Activated T-helper 2 cell treated with anti-CD3 and anti-CD28 coated beads, Interferon-gamma antibody, Interleukin-2, Interleukin-4, amounts not matched to agents 10 μg/mL and 5 μg/mL and 100 μg/mL, durations not matched to agents 14 hours and 24 hours and 36 hours (primary cell): ENCODE measurements around the gene ZNF423. TPM values are rescaled to one million over a fixed set of nuclear protein-coding genes. Genes with fewer than 3 reads are reported as not detected.

Source experiments
- DNase-seq: peaks from one replicate; pipeline ENCODE4 v3.0.0; 2021; ENCODE audit warnings: low spot score
- H3K27ac Mint-ChIP-seq: one replicate; pipeline ENCODE4 v1.8.0; 2021; ENCODE audit warnings: mixed read lengths
- H3K27me3 Mint-ChIP-seq: one replicate; pipeline ENCODE4 v1.8.0; 2021; ENCODE audit warnings: low read depth, mixed read lengths
- H3K36me3 Mint-ChIP-seq: one replicate; pipeline ENCODE4 v1.8.0; 2021; ENCODE audit warnings: low read depth, mixed read lengths
- H3K4me1 Mint-ChIP-seq: one replicate; pipeline ENCODE4 v1.8.0; 2021; ENCODE audit warnings: low read depth, mixed read lengths
- H3K4me3 Mint-ChIP-seq: one replicate; pipeline ENCODE4 v1.8.0; 2021; ENCODE audit warnings: low read depth, mild to moderate bottlenecking, moderate library complexity, mixed read lengths
- H3K9me3 Mint-ChIP-seq: one replicate; pipeline ENCODE4 v1.8.0; 2021; ENCODE audit warnings: mixed read lengths
- intact Hi-C: fragments of 100-400 bp; cut with micrococcal nuclease; formaldehyde crosslinking; loops from one replicate; pipeline ENCODE4 v1.15.1; 2023
- total RNA-seq: library from RNA; stranded (reverse); gene quantifications from 2 replicates; pipeline ENCODE4 v1.2.3, GENCODE V29; 2022

Gene ZNF423
- total RNA-seq, 1 donor from 2014 or later: not detected

GRCh38 chr16:49799172-49799571 is 56.7 kb downstream of the ZNF423 start:
- H3K9me3 Mint-ChIP-seq: no peaks in the 10 kb centered on the region
- H3K36me3 Mint-ChIP-seq: no peaks in the 10 kb centered on the region
- no peak overlapping the region for H3K27ac Mint-ChIP-seq
- H3K4me3 Mint-ChIP-seq: no peak overlapping the region
- H3K27me3 Mint-ChIP-seq: no peaks in the 10 kb centered on the region
- H3K4me1 Mint-ChIP-seq: no peaks in the 10 kb centered on the region
- no peak for DNase-seq
- intact Hi-C loops: no loop called here

GRCh38 chr16:49795513-49795912 is 60.4 kb downstream of the ZNF423 start:
- H3K27me3 Mint-ChIP-seq: no peaks in the 10 kb centered on the region
- no peaks in the 10 kb centered on the region for H3K36me3 Mint-ChIP-seq
- no peaks in the 10 kb centered on the region for H3K9me3 Mint-ChIP-seq
- H3K4me1 Mint-ChIP-seq: no peaks in the 10 kb centered on the region
- H3K4me3 Mint-ChIP-seq: no peak overlapping the region
- no peak for DNase-seq
- intact Hi-C loops: no loop called here
- no peak overlapping the region for H3K27ac Mint-ChIP-seq

GRCh38 chr16:49793244-49793643 is 62.7 kb downstream of the ZNF423 start:
- no peak overlapping the region for H3K27ac Mint-ChIP-seq
- H3K4me1 Mint-ChIP-seq: no peaks in the 10 kb centered on the region
- H3K9me3 Mint-ChIP-seq: no peaks in the 10 kb centered on the region
- no peaks in the 10 kb centered on the region for H3K36me3 Mint-ChIP-seq
- no peaks in the 10 kb centered on the region for H3K27me3 Mint-ChIP-seq
- intact Hi-C loops: no loop called here
- no peak overlapping the region for H3K4me3 Mint-ChIP-seq
- DNase-seq: no peak

GRCh38 chr16:49789616-49790015 is 66.3 kb downstream of the ZNF423 start:
- DNase-seq: no peak
- H3K9me3 Mint-ChIP-seq: no peaks in the 10 kb centered on the region
- no peak overlapping the region for H3K4me3 Mint-ChIP-seq
- H3K36me3 Mint-ChIP-seq: no peaks in the 10 kb centered on the region
- intact Hi-C loops: no loop called here
- no peaks in the 10 kb centered on the region for H3K27me3 Mint-ChIP-seq
- H3K4me1 Mint-ChIP-seq: no peaks in the 10 kb centered on the region
- H3K27ac Mint-ChIP-seq: no peak overlapping the region

GRCh38 chr16:49788986-49789385 is 66.9 kb downstream of the ZNF423 start:
- no peak overlapping the region for H3K4me3 Mint-ChIP-seq
- intact Hi-C loops: no loop called here
- no peak overlapping the region for H3K27ac Mint-ChIP-seq
- H3K36me3 Mint-ChIP-seq: no peaks in the 10 kb centered on the region
- H3K27me3 Mint-ChIP-seq: no peaks in the 10 kb centered on the region
- no peaks in the 10 kb centered on the region for H3K4me1 Mint-ChIP-seq
- H3K9me3 Mint-ChIP-seq: no peaks in the 10 kb centered on the region
- DNase-seq: no peak

GRCh38 chr16:49788572-49788971 is 67.3 kb downstream of the ZNF423 start:
- Mint-ChIP-seq H3K27me3 (no peaks in the 10 kb centered on the region), H3K27ac (no peak overlapping the region), H3K4me1 (no peaks in the 10 kb centered on the region), H3K9me3 (no peaks in the 10 kb centered on the region), H3K4me3 (no peak overlapping the region), H3K36me3 (no peaks in the 10 kb centered on the region)
- no peak for DNase-seq
- intact Hi-C loops: no loop called here

- Mint-ChIP-seq H3K27me3 (no peaks in the 10 kb centered on the region), H3K4me3 (no peak overlapping the region), H3K9me3 (no peaks in the 10 kb centered on the region), H3K4me1 (no peaks in the 10 kb centered on the region), H3K27ac (no peak overlapping the region), H3K36me3 (no peaks in the 10 kb centered on the region)
- DNase-seq: no peak
- intact Hi-C loops: no loop called here
Measured at GRCh38 chr16:49786926-49787557, 68.9 kb downstream of the ZNF423 start.

GRCh38 chr16:49785970-49786369 is 69.9 kb downstream of the ZNF423 start:
- no peak for DNase-seq
- Mint-ChIP-seq H3K9me3 (no peaks in the 10 kb centered on the region), H3K4me3 (no peak overlapping the region), H3K36me3 (no peaks in the 10 kb centered on the region), H3K4me1 (no peaks in the 10 kb centered on the region), H3K27ac (no peak overlapping the region), H3K27me3 (no peaks in the 10 kb centered on the region)
- intact Hi-C loops: no loop called here

GRCh38 chr16:49782405-49782804 is 73.5 kb downstream of the ZNF423 start:
- H3K27me3 Mint-ChIP-seq: no peaks in the 10 kb centered on the region
- no peak for DNase-seq
- H3K36me3 Mint-ChIP-seq: no peaks in the 10 kb centered on the region
- no peaks in the 10 kb centered on the region for H3K4me1 Mint-ChIP-seq
- H3K9me3 Mint-ChIP-seq: no peaks in the 10 kb centered on the region
- no peak overlapping the region for H3K27ac Mint-ChIP-seq
- H3K4me3 Mint-ChIP-seq: no peak overlapping the region
- intact Hi-C loops: no loop called here

- Mint-ChIP-seq H3K27me3 (no peaks in the 10 kb centered on the region), H3K9me3 (no peaks in the 10 kb centered on the region), H3K36me3 (no peaks in the 10 kb centered on the region), H3K4me1 (no peaks in the 10 kb centered on the region), H3K27ac (no peak overlapping the region), H3K4me3 (no peak overlapping the region)
- intact Hi-C loops: no loop called here
- DNase-seq: no peak
Measured at GRCh38 chr16:49781401-49781800, 74.5 kb downstream of the ZNF423 start.

GRCh38 chr16:49780433-49780832 is 75.5 kb downstream of the ZNF423 start:
- no peaks in the 10 kb centered on the region for H3K9me3 Mint-ChIP-seq
- H3K4me3 Mint-ChIP-seq: no peak overlapping the region
- no peak overlapping the region for H3K27ac Mint-ChIP-seq
- no peaks in the 10 kb centered on the region for H3K27me3 Mint-ChIP-seq
- H3K4me1 Mint-ChIP-seq: no peaks in the 10 kb centered on the region
- DNase-seq: no peak
- intact Hi-C loops: no loop called here
- no peaks in the 10 kb centered on the region for H3K36me3 Mint-ChIP-seq

GRCh38 chr16:49779979-49780378 is 75.9 kb downstream of the ZNF423 start:
- Mint-ChIP-seq H3K27ac (no peak overlapping the region), H3K4me1 (no peaks in the 10 kb centered on the region), H3K36me3 (no peaks in the 10 kb centered on the region), H3K27me3 (no peaks in the 10 kb centered on the region), H3K4me3 (no peak overlapping the region), H3K9me3 (no peaks in the 10 kb centered on the region)
- intact Hi-C loops: no loop called here
- DNase-seq: no peak

- Mint-ChIP-seq H3K9me3 (no peaks in the 10 kb centered on the region), H3K36me3 (no peaks in the 10 kb centered on the region), H3K27ac (no peak overlapping the region), H3K4me1 (no peaks in the 10 kb centered on the region), H3K4me3 (no peak overlapping the region), H3K27me3 (no peaks in the 10 kb centered on the region)
- DNase-seq: no peak
- intact Hi-C loops: no loop called here
Measured at GRCh38 chr16:49778202-49778930, 77.5 kb downstream of the ZNF423 start.
